Measurements from ENCODE around the gene FBXO24.

DNA sequence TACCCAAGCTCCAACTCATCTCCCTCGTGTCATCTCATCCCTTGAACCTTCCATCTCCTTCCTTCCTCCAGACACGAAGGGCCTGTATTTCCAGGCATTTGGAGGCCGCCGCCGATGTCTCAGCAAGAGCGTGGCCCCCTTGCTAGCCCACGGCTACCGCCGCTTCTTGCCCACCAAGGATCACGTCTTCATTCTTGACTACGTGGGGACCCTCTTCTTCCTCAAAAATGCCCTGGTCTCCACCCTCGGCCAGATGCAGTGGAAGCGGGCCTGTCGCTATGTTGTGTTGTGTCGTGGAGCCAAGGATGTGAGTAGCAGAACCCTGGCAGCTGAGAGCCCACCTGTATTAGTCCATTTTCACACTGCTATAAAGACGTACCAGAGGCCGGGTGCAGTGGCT, 5.5 kb downstream of the FBXO24 start:
- TF ChIP-seq, protein P1, sequence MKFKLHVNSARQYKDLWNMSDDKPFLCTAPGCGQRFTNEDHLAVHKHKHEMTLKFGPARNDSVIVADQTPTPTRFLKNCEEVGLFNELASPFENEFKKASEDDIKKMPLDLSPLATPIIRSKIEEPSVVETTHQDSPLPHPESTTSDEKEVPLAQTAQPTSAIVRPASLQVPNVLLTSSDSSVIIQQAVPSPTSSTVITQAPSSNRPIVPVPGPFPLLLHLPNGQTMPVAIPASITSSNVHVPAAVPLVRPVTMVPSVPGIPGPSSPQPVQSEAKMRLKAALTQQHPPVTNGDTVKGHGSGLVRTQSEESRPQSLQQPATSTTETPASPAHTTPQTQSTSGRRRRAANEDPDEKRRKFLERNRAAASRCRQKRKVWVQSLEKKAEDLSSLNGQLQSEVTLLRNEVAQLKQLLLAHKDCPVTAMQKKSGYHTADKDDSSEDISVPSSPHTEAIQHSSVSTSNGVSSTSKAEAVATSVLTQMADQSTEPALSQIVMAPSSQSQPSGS (IDR thresholded peaks at IDR 0.05; ENCODE audit: low read length) = no peak
- TF ChIP-seq RFX5 (IDR thresholded peaks at IDR 0.05; ENCODE audit: borderline replicate concordance, low read depth, low read length) (no peak), GABPA (IDR thresholded peaks at IDR 0.05; ENCODE audit: borderline replicate concordance, insufficient read depth, low read length) (no peak), RAD21 (IDR thresholded peaks at IDR 0.05 in 1 of 2, conservative IDR thresholded peaks at IDR 0.05 in 1 of 2; ENCODE audit: low read depth in 2 of 2, low read length in 2 of 2) (no peak), POLR2A (IDR thresholded peaks at IDR 0.05; ENCODE audit: control extremely low read depth in 1 of 2, low read depth in 2 of 2, low read length in 2 of 2) (no peak), KDM1A (IDR thresholded peaks at IDR 0.05; ENCODE audit: borderline replicate concordance, low read length) (no peak), BRCA1 (IDR thresholded peaks at IDR 0.05; ENCODE audit: low read depth, low read length) (no peak), TEAD4 (IDR thresholded peaks at IDR 0.05; ENCODE audit: low read depth, low read length) (no peak), RBBP5 (IDR thresholded peaks at IDR 0.05; ENCODE audit: borderline replicate concordance, low read depth, low read length) (no peak), RNF2 (IDR thresholded peaks at IDR 0.05; ENCODE audit: borderline replicate concordance, low read depth, low read length, missing control alignments, poor library complexity, severe bottlenecking) (no peak)
- TF ChIP-seq, protein P2, sequence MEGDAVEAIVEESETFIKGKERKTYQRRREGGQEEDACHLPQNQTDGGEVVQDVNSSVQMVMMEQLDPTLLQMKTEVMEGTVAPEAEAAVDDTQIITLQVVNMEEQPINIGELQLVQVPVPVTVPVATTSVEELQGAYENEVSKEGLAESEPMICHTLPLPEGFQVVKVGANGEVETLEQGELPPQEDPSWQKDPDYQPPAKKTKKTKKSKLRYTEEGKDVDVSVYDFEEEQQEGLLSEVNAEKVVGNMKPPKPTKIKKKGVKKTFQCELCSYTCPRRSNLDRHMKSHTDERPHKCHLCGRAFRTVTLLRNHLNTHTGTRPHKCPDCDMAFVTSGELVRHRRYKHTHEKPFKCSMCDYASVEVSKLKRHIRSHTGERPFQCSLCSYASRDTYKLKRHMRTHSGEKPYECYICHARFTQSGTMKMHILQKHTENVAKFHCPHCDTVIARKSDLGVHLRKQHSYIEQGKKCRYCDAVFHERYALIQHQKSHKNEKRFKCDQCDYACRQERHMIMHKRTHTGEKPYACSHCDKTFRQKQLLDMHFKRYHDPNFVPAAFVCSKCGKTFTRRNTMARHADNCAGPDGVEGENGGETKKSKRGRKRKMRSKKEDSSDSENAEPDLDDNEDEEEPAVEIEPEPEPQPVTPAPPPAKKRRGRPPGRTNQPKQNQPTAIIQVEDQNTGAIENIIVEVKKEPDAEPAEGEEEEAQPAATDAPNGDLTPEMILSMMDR (IDR thresholded peaks at IDR 0.05; ENCODE audit: control extremely low read depth in 1 of 3, insufficient read depth in 1 of 3, low read depth in 1 of 3, low read length in 3 of 3) = no peak
- TF ChIP-seq, protein P3, sequence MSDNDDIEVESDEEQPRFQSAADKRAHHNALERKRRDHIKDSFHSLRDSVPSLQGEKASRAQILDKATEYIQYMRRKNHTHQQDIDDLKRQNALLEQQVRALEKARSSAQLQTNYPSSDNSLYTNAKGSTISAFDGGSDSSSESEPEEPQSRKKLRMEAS (IDR thresholded peaks at IDR 0.05) = no peak

All from H1 (cell line).